Measurements from ENCODE around the gene CYBC1. TPM values are rescaled to one million over a fixed set of nuclear protein-coding genes. Genes with fewer than 3 reads are reported as not detected.
A peak's percentile ranks its signal among the peaks of the same experiment; 100 is the strongest.

Gene CYBC1
- total and polyA plus RNA-seq, 9 of the 15 experiments (the other 6 are each of a cell fraction or from before 2014, with no cell fraction given), result 1.3 to 71.8 (median 49.9) TPM

DNA sequence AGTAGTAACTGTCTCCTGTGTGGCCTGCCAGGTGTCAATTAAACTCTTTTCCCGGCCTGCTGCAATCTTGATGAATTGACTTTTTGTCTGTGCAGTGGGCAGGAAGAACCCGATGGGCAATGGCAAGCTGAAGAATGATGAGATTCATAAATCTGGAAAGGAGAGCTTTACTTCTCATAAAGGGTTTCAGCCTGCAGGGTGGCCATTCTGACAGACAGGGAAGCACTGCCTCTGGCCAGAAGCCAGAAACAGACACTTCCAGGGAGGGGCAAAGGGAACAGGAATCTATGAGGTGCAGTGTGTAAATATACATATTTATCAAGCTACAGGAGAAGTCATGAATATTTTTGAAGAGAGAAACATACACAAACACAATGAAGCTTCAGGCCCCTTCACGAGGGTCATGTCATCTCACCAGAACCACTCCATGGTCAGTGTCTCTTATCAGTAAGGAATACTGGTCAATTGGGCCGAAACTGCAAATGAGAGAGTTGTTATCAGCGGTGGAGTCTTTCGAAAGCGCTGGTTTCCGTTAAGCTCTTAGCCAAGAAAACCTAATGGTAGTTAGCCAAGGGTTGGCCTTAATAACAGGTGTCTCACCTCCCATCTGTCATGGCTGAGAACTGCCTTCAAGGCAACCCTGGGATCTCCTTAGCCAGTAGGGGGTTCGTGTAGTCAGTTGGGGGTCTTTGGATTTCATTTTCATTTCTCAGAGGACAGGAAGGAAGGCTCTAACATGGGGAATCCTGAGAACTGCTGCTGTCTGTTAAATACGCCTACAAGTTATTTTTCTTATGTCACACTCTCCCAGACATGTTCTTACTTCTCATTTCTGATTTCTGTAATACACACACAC lies 6.7 kb upstream of the CYBC1 start (continued):
- TF ChIP-seq, protein P1, sequence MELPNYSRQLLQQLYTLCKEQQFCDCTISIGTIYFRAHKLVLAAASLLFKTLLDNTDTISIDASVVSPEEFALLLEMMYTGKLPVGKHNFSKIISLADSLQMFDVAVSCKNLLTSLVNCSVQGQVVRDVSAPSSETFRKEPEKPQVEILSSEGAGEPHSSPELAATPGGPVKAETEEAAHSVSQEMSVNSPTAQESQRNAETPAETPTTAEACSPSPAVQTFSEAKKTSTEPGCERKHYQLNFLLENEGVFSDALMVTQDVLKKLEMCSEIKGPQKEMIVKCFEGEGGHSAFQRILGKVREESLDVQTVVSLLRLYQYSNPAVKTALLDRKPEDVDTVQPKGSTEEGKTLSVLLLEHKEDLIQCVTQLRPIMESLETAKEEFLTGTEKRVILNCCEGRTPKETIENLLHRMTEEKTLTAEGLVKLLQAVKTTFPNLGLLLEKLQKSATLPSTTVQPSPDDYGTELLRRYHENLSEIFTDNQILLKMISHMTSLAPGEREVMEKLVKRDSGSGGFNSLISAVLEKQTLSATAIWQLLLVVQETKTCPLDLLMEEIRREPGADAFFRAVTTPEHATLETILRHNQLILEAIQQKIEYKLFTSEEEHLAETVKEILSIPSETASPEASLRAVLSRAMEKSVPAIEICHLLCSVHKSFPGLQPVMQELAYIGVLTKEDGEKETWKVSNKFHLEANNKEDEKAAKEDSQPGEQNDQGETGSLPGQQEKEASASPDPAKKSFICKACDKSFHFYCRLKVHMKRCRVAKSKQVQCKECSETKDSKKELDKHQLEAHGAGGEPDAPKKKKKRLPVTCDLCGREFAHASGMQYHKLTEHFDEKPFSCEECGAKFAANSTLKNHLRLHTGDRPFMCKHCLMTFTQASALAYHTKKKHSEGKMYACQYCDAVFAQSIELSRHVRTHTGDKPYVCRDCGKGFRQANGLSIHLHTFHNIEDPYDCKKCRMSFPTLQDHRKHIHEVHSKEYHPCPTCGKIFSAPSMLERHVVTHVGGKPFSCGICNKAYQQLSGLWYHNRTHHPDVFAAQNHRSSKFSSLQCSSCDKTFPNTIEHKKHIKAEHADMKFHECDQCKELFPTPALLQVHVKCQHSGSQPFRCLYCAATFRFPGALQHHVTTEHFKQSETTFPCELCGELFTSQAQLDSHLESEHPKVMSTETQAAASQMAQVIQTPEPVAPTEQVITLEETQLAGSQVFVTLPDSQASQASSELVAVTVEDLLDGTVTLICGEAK (IDR thresholded peaks at IDR 0.05), result peak; percentile 7; the same call in 1 of the 2 replicates
- TF ChIP-seq, protein P1 (CRISPR knock-in tag; IDR thresholded peaks at IDR 0.05), result no peak
- TF ChIP-seq SETDB1 (IDR thresholded peaks at IDR 0.05; ENCODE audit: low read length), result no peak
- no peak for TF ChIP-seq MTF1 (CRISPR knock-in tag; IDR thresholded peaks at IDR 0.05; ENCODE audit: borderline replicate concordance)
- peak; percentile 97 for TF ChIP-seq NFIC (IDR thresholded peaks at IDR 0.05)
- no peak for TF ChIP-seq XRCC4 (IDR thresholded peaks at IDR 0.05; ENCODE audit: extremely low read depth, insufficient read depth, insufficient read length)
- TF ChIP-seq PRMT5 (CRISPR knock-in tag; IDR thresholded peaks at IDR 0.05), result no peak
- no peak for TF ChIP-seq SIRT6 (IDR thresholded peaks at IDR 0.05; ENCODE audit: low read depth, low read length)
- no peak for TF ChIP-seq GTF2E2 (tag; IDR thresholded peaks at IDR 0.05)
- no peak for TF ChIP-seq MAFF (IDR thresholded peaks at IDR 0.05; ENCODE audit: low read length)
- no peak for TF ChIP-seq PRPF4 (IDR thresholded peaks at IDR 0.05; ENCODE audit: insufficient read depth, low read depth, low read length, poor library complexity, severe bottlenecking)
- TF ChIP-seq, protein P2, sequence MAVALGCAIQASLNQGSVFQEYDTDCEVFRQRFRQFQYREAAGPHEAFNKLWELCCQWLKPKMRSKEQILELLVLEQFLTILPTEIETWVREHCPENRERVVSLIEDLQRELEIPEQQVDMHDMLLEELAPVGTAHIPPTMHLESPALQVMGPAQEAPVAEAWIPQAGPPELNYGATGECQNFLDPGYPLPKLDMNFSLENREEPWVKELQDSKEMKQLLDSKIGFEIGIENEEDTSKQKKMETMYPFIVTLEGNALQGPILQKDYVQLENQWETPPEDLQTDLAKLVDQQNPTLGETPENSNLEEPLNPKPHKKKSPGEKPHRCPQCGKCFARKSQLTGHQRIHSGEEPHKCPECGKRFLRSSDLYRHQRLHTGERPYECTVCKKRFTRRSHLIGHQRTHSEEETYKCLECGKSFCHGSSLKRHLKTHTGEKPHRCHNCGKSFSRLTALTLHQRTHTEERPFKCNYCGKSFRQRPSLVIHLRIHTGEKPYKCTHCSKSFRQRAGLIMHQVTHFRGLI (CRISPR knock-in tag; IDR thresholded peaks at IDR 0.05), result no peak
- no peak for TF ChIP-seq KHSRP (IDR thresholded peaks at IDR 0.05)
- TF ChIP-seq, protein P3, sequence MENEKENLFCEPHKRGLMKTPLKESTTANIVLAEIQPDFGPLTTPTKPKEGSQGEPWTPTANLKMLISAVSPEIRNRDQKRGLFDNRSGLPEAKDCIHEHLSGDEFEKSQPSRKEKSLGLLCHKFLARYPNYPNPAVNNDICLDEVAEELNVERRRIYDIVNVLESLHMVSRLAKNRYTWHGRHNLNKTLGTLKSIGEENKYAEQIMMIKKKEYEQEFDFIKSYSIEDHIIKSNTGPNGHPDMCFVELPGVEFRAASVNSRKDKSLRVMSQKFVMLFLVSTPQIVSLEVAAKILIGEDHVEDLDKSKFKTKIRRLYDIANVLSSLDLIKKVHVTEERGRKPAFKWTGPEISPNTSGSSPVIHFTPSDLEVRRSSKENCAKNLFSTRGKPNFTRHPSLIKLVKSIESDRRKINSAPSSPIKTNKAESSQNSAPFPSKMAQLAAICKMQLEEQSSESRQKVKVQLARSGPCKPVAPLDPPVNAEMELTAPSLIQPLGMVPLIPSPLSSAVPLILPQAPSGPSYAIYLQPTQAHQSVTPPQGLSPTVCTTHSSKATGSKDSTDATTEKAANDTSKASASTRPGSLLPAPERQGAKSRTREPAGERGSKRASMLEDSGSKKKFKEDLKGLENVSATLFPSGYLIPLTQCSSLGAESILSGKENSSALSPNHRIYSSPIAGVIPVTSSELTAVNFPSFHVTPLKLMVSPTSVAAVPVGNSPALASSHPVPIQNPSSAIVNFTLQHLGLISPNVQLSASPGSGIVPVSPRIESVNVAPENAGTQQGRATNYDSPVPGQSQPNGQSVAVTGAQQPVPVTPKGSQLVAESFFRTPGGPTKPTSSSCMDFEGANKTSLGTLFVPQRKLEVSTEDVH (IDR thresholded peaks at IDR 0.05; ENCODE audit: low read depth, partially characterized antibody), result no peak
- TF ChIP-seq SMARCA4 (IDR thresholded peaks at IDR 0.05), result peak; percentile 69

All from K562 (cell line).